ENCODE results near the gene SEMA4D. TPM values are rescaled to one million over a fixed set of nuclear protein-coding genes. Genes with fewer than 3 reads are reported as not detected.

The SEMA4D gene
- polyA plus RNA-seq, 1 donor from 2014 or later: 34.0 TPM

- Histone ChIP-seq H3K27ac (ENCODE audit: low read length) (no peak overlapping the region), H3K4me2 (ENCODE audit: low read length) (no peak overlapping the region), H3K9me3 (ENCODE audit: low read length) (no peaks in the 10 kb centered on the region)
These were observed 64.1 kb downstream of the SEMA4D start for GRCh38 chr9:89433826-89434225.

GRCh38 chr9:89432986-89433530 is 64.9 kb downstream of the SEMA4D start:
- TF ChIP-seq SMC3 (conservative IDR thresholded peaks at IDR 0.05; ENCODE audit: poor library complexity): no peak
- no peak for TF ChIP-seq POLR2AphosphoS5 (IDR thresholded peaks at IDR 0.05)
- no peak for TF ChIP-seq REST (IDR thresholded peaks at IDR 0.05; ENCODE audit: borderline replicate concordance)
- no peak for TF ChIP-seq EP300 (conservative IDR thresholded peaks at IDR 0.05; ENCODE audit: poor library complexity, severe bottlenecking)
- TF ChIP-seq MXI1 (conservative IDR thresholded peaks at IDR 0.05; ENCODE audit: poor library complexity, severe bottlenecking): no peak
- TF ChIP-seq TAF1 (IDR thresholded peaks at IDR 0.05; ENCODE audit: low read depth): no peak
- Histone ChIP-seq H3F3A (ENCODE audit: insufficient read depth, low read length, poor library complexity, severe bottlenecking) (no peaks in the 10 kb centered on the region), H3K4me2 (ENCODE audit: low read length) (no peak overlapping the region), H2AFZ (ENCODE audit: low read depth, low read length) (no peak overlapping the region), H3K9me2 (ENCODE audit: insufficient read depth, low read length) (no peaks in the 10 kb centered on the region), H3K9me3 (ENCODE audit: low read length) (no peaks in the 10 kb centered on the region), H3K36me3 (ENCODE audit: insufficient read depth, low read length) (no peaks in the 10 kb centered on the region), H3K4me3 (ENCODE audit: low read length) (no peak overlapping the region), H4K20me1 (ENCODE audit: insufficient read depth) (no peaks in the 10 kb centered on the region), H3K27ac (ENCODE audit: low read length) (no peak overlapping the region), H3K9ac (ENCODE audit: low read length) (no peak overlapping the region), H3K79me2 (replicated peaks; ENCODE audit: insufficient read depth, low read length) (peaks cover 12% of the 10 kb centered on the region), H3K27me3 (ENCODE audit: insufficient read depth, low read depth, low read length) (no peaks in the 10 kb centered on the region)

More at GRCh38 chr9:89433826-89434225, 64.1 kb downstream of the SEMA4D start:
- no peaks in the 10 kb centered on the region for H3F3A ChIP-seq (ENCODE audit: insufficient read depth, low read length, poor library complexity, severe bottlenecking)
- no peaks in the 10 kb centered on the region for H4K20me1 ChIP-seq (ENCODE audit: insufficient read depth)
- H3K9ac ChIP-seq (ENCODE audit: low read length): no peak overlapping the region
- H3K9me2 ChIP-seq (ENCODE audit: insufficient read depth, low read length): no peaks in the 10 kb centered on the region
- H3K79me2 ChIP-seq (replicated peaks; ENCODE audit: insufficient read depth, low read length): peaks cover 12% of the 10 kb centered on the region
- no peak overlapping the region for H3K4me3 ChIP-seq (ENCODE audit: low read length)
- TF ChIP-seq MXI1 (conservative IDR thresholded peaks at IDR 0.05; ENCODE audit: poor library complexity, severe bottlenecking): no peak
- TF ChIP-seq SMC3 (conservative IDR thresholded peaks at IDR 0.05; ENCODE audit: poor library complexity): no peak
- TF ChIP-seq REST (IDR thresholded peaks at IDR 0.05; ENCODE audit: borderline replicate concordance): no peak
- no peak for TF ChIP-seq EP300 (conservative IDR thresholded peaks at IDR 0.05; ENCODE audit: poor library complexity, severe bottlenecking)
- no peak for TF ChIP-seq CTCF (IDR thresholded peaks at IDR 0.05; ENCODE audit: poor library complexity, severe bottlenecking)
- TF ChIP-seq EZH2 (IDR thresholded peaks at IDR 0.05; ENCODE audit: borderline replicate concordance, insufficient read depth, low read length, poor library complexity, severe bottlenecking): no peak
- no peak for TF ChIP-seq RAD21 (conservative IDR thresholded peaks at IDR 0.05)
- TF ChIP-seq POLR2AphosphoS5 (IDR thresholded peaks at IDR 0.05): no peak
- no peak for TF ChIP-seq TAF1 (IDR thresholded peaks at IDR 0.05; ENCODE audit: low read depth)
- H3K36me3 ChIP-seq (ENCODE audit: insufficient read depth, low read length): no peaks in the 10 kb centered on the region
- H3K27me3 ChIP-seq (ENCODE audit: insufficient read depth, low read depth, low read length): no peaks in the 10 kb centered on the region
- H2AFZ ChIP-seq (ENCODE audit: low read depth, low read length): no peak overlapping the region
